NCI-H2029 treated with DMSO at 0.1 percent for 48 hours (cell line): ENCODE data around the gene MCM6.

Source experiments
- DNase-seq: peaks from one replicate; lab custom pipeline; 2025; lab: John Stamatoyannopoulos, UW

The MCM6 gene

GRCh38 chr2:135862718-135863117, 13.5 kb downstream of the MCM6 start:
- DNase-seq, result no peak

GRCh38 chr2:135853401-135853800, 22.8 kb downstream of the MCM6 start:
- no peak for DNase-seq

- DNase-seq, result no peak
Observed at GRCh38 chr2:135851858-135852257, 24.4 kb downstream of the MCM6 start.

- no peak for DNase-seq
Observed at GRCh38 chr2:135850892-135851668, 25.2 kb downstream of the MCM6 start.

- DNase-seq, result no peak
Observed at GRCh38 chr2:135849087-135849486, 27.2 kb downstream of the MCM6 start.

- no peak for DNase-seq
Observed at GRCh38 chr2:135845997-135846396, 30.2 kb downstream of the MCM6 start.

- DNase-seq, result no peak
Observed at GRCh38 chr2:135845257-135845656, 31.0 kb downstream of the MCM6 start.

GRCh38 chr2:135844301-135844895, 31.8 kb downstream of the MCM6 start:
- DNase-seq, result no peak

GRCh38 chr2:135843671-135844070, 32.6 kb downstream of the MCM6 start:
- no peak for DNase-seq

- no peak for DNase-seq
Observed at GRCh38 chr2:135840601-135841000, 35.6 kb downstream of the MCM6 start.

- no peak for DNase-seq
Observed at GRCh38 chr2:135839713-135840112, 36.5 kb downstream of the MCM6 start.

GRCh38 chr2:135838502-135838901, 37.7 kb downstream of the MCM6 start:
- no peak for DNase-seq

GRCh38 chr2:135836596-135837270, 39.5 kb downstream of the MCM6 start, which contains the start of gene LCT:
TSS of gene LCT (minus strand) at chr2:135837184. CDS start at chr2:135837169, 15 bp downstream.
- no peak for DNase-seq

- DNase-seq, result no peak
Observed at GRCh38 chr2:135832891-135833290, 43.4 kb downstream of the MCM6 start.

- no peak for DNase-seq
Observed at GRCh38 chr2:135831180-135831812, 44.9 kb downstream of the MCM6 start.

GRCh38 chr2:135829378-135830135, 46.7 kb downstream of the MCM6 start:
- no peak for DNase-seq

- DNase-seq, result no peak
Observed at GRCh38 chr2:135826544-135826943, 49.7 kb downstream of the MCM6 start.

GRCh38 chr2:135825550-135826176, 50.6 kb downstream of the MCM6 start:
- no peak for DNase-seq

GRCh38 chr2:135825131-135825530, 51.1 kb downstream of the MCM6 start:
- DNase-seq, result no peak

GRCh38 chr2:135822855-135823254, 53.4 kb downstream of the MCM6 start:
- no peak for DNase-seq

GRCh38 chr2:135821190-135821589, 55.1 kb downstream of the MCM6 start:
- no peak for DNase-seq
